Left ventricle myocardium inferior (tissue), 1 donor: Measurements from ENCODE around the gene LAMTOR3. TPM values are rescaled to one million over a fixed set of nuclear protein-coding genes. Genes with fewer than 3 reads are reported as not detected.

Source experiments
- DNase-seq: peaks from one replicate; pipeline ENCODE4 v3.0.0-alpha.2; 2020
- H3K27ac ChIP-seq: fragments of 200-600 bp; replicated peaks from 2 replicates; pipeline ENCODE4 v1.8.0; 2021
- H3K27me3 ChIP-seq: fragments of 200-600 bp; 2 replicates; pipeline ENCODE4 v1.8.0; 2021; ENCODE audit warnings: low read depth
- H3K36me3 ChIP-seq: fragments of 200-600 bp; 2 replicates; pipeline ENCODE4 v1.8.0; 2021
- H3K4me1 ChIP-seq: fragments of 200-600 bp; 2 replicates; pipeline ENCODE4 v1.8.0; 2021
- H3K4me3 ChIP-seq: fragments of 200-600 bp; 2 replicates; pipeline ENCODE4 v1.8.0; 2021; ENCODE audit warnings: mild to moderate bottlenecking, moderate library complexity
- H3K9me3 ChIP-seq: fragments of 200-600 bp; replicated peaks from 2 replicates; pipeline ENCODE4 v1.8.0; 2021
- CTCF ChIP-seq: fragments of 200-600 bp; IDR thresholded peaks from 2 replicates; pipeline ENCODE4 v1.8.0; 2021; ENCODE audit warnings: antibody characterized with exemption, mild to moderate bottlenecking, borderline replicate concordance
- intact Hi-C: fragments of 100-400 bp; cut with micrococcal nuclease; formaldehyde crosslinking; loops from one replicate; pipeline ENCODE4 v1.11.0; 2022
- total RNA-seq: library from RNA; stranded (reverse); fragmentation: NEBNext Ultra II Directional; extraction: Animal tissue kit (Norgen Biotek cat#: 25700); gene quantifications from one replicate; pipeline ENCODE4 v1.2.1, GENCODE V29; 2021
- donor health status: DM: no; HTN: yes; CAD: no; lungs with severe emphysema.

Gene LAMTOR3
- total RNA-seq, 1 donor from 2014 or later: 38.5 TPM

- no peak for DNase-seq
- Histone ChIP-seq H3K27ac (no peak overlapping the region), H3K4me3 (no peak overlapping the region), H3K4me1 (peaks cover 67% of the 10 kb centered on the region), H3K9me3 (no peaks in the 10 kb centered on the region), H3K27me3 (no peaks in the 10 kb centered on the region), H3K36me3 (peaks cover 12% of the 10 kb centered on the region)
- TF ChIP-seq CTCF: no peak
- intact Hi-C loops: no loop called here
Observed at GRCh38 chr4:99891351-99891750, 2.9 kb downstream of the LAMTOR3 start.

GRCh38 chr4:99887837-99888236 lies 6.4 kb downstream of the LAMTOR3 start:
- Histone ChIP-seq H3K9me3 (no peaks in the 10 kb centered on the region), H3K4me1 (peaks cover 55% of the 10 kb centered on the region), H3K36me3 (peaks cover 40% of the 10 kb centered on the region), H3K27me3 (no peaks in the 10 kb centered on the region), H3K4me3 (no peak overlapping the region), H3K27ac (no peak overlapping the region)
- intact Hi-C loops: no loop called here
- no peak for DNase-seq
- TF ChIP-seq CTCF: no peak

- intact Hi-C loops: no loop called here
- H3K4me3 ChIP-seq: no peak overlapping the region
- no peak for TF ChIP-seq CTCF
Observed at GRCh38 chr4:99886146-99886545, 8.1 kb downstream of the LAMTOR3 start.

GRCh38 chr4:99885687-99886086 lies 8.5 kb downstream of the LAMTOR3 start:
- Histone ChIP-seq H3K9me3 (no peaks in the 10 kb centered on the region), H3K27ac (no peak overlapping the region), H3K4me1 (peaks cover 34% of the 10 kb centered on the region), H3K4me3 (no peak overlapping the region), H3K36me3 (peaks cover 59% of the 10 kb centered on the region), H3K27me3 (no peaks in the 10 kb centered on the region)
- intact Hi-C loops: no loop called here
- DNase-seq: no peak
- TF ChIP-seq CTCF: no peak

More at GRCh38 chr4:99886146-99886545, 8.1 kb downstream of the LAMTOR3 start:
- no peaks in the 10 kb centered on the region for H3K27me3 ChIP-seq
- H3K36me3 ChIP-seq: peaks cover 55% of the 10 kb centered on the region
- H3K27ac ChIP-seq: no peak overlapping the region
- peaks cover 38% of the 10 kb centered on the region for H3K4me1 ChIP-seq
- no peak for DNase-seq
- H3K9me3 ChIP-seq: no peaks in the 10 kb centered on the region

GRCh38 chr4:99885063-99885664 lies 9.1 kb downstream of the LAMTOR3 start:
- Histone ChIP-seq H3K9me3 (no peaks in the 10 kb centered on the region), H3K4me3 (no peak overlapping the region), H3K36me3 (peaks cover 65% of the 10 kb centered on the region), H3K27me3 (no peaks in the 10 kb centered on the region), H3K27ac (no peak overlapping the region), H3K4me1 (peaks cover 31% of the 10 kb centered on the region)
- no peak for DNase-seq
- peak; percentile 61 for TF ChIP-seq CTCF
- intact Hi-C loops: no loop called here
